HepG2 (cell line): ENCODE data around the gene DDR2.
"Not testable (repeated sequence)": the region's sequence is repeated elsewhere in the genome, so short reads cannot be mapped to it uniquely, and the experiment has no call there.

Experiments used
- KAT8 ChIP-seq: IDR thresholded peaks from 2 replicates; pipeline ENCODE4 v1.6.1; 2016; ENCODE audit warnings: missing genetic modification reagents, missing compliant biosample characterization
- ZNF546 ChIP-seq: sonication (generic); formaldehyde crosslinking; conservative IDR thresholded peaks from 2 replicates; pipeline ENCODE4 v1.8.1; 2023; ENCODE audit warnings: mild to moderate bottlenecking, missing genetic modification reagents

DNA sequence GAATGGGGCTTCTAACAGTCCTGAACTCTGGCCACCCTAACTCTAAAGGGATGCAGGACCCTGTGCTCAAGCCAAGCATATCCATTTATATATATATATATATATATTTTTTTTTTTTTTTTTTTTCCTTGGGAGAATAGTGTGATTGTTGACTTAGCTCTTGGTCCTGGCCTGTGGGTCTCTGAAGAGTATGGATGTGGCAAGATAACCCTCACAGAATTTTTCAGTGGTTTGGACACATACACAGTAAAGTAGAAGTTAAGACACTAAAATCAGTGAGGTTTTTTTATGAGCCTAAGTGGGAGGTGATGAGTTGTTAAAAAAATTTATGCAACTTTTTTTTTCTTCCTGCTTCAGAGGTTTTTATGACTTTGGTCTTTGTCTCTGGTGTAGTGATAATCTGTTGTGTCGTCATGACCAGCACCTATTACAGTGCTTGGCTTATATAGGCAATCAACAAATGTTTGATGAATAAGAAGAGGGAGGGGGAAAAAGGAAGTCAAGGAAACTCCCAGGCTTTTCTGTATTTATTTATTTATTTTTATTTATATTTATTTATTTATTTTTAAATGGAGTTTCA is 97.0 kb downstream of the DDR2 start:
- not testable (repeated sequence) for TF ChIP-seq ZNF546, KAT8 (CRISPR knock-in tag)
